ENCODE data around the gene BCAN.

Gene BCAN

DNA sequence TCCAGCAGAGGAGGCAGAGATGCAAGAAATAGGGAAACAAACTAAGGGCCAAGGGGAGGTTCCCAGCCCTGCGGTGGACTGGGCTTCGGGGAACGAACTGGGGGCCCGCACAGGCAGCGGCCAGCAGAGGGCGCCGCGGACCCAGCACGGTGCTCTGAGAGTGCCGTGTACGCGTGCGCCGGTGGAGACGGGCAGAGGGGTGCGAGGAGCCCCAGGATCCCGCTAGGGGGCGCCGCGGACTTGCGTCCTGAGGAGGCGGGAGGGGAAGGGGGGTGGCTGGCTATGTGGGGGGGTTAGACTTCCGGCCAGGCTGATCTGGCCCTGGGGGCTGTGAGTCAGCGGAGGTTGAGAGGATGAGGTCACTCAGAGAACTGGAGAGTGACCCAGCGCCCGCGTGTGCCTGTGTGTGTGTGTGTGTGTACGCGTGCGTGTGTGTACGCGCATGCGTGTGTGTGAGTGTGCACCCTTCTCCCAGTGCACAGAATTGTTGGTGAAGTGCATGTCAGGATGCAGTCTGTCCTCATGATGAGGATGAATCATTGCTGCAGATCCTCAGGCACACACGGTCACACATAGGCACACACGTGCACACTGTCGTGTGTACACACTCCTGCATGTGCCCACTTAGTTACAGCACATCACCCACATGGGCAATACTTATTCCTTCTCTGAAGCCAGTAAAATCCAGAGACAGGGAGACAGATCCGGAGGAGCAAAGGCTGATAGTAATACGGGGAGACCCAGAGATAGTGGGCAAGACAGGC lies 18.3 kb downstream of the BCAN start:
- peak; percentile 78 to 90 for DNase-seq (ENCODE audit: low read depth in 1 of 2, low spot score in 1 of 2)

DNA sequence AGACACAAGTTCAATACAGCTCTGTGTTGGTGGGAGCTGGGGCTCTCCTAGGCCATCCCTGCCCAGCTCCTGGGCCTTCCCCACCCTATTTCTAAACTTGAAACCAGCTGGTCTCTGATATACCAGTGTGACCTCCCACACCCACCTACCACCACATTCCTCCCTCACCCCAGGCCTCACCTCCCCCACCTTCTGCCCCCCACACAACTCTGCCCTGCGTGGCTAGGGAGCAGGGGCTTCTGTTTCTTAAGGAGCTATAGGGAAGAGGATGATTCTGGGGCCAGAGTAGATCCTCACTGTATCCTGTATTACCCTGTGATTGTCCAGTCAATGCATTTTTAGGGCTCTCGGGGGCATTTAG lies 18.8 kb downstream of the BCAN start:
- no peak for DNase-seq (ENCODE audit: low read depth in 1 of 2, low spot score in 1 of 2)

DNA sequence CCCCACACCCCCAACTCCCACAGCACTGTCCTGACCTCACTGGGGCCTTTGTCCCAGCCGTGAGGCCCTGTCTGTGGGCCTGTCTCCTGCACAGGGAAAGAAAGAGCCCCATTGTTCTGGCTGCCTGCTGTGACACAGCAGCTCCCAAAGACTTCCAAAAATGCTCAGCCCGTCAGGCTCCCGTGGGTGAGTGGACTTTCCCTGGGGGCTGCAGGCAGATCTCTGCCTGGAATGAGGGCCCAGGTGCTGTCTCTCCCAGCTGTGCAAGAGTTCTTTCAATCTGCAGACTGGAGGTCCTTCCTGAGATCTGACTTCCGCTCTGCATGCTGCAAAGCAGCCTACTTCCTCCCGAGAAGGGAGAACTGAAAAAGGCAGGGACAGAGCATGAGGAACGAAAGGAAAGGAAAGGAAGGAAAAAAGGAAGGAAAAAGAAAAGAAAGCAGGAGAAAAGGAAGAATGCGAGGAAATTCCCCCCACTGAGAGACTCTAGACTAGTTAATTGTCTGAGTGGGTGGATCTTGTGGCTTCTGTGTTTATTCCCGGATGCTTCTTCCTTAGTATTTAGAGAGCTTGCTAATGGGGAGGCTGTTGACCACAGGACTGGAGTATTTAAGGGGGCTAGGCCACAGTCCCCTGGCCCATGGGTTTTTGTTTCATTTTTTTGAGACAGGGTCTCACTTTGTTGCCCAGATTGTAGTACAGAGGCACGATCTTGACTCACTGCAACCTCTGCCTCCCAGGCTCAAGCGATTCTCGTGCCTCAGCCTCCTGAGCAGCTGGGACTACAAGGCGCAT lies 20.3 kb downstream of the BCAN start:
- DNase-seq (ENCODE audit: low read depth in 1 of 2, low spot score in 1 of 2), result no peak

DNA sequence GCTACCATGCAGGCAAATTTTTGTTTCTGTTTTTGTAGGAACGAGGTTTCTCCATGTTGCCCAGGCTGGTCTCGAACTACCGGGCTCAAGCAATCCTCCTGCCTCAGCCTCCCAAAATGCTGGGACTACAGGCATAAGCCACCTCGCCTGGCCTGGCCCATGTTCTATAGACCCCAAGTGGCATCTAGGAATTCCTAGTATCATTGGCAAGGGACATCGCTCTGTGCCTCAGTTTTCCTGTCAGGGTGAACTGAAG lies 20.8 kb downstream of the BCAN start:
- no peak for DNase-seq (ENCODE audit: low read depth in 1 of 2, low spot score in 1 of 2)

DNA sequence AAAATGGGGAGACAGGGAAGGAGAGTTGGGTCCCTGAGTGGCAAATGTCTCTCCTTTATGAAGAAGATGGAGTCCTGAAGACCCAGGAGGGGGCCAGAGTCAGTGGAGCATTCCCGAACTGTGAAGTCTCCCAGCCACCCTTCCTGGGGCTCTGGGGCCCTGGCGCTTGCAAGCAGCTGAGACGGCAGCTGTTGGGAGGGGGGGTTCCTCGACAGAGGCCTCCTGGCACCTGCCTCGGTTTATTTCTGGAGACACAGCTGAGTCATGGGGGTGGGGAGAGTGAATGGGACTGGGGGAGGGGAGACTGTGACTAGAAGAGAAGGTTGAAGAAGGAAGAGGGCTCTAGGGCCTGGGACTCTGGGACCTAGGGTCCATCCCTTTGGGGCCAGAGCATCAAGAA lies 21.3 kb downstream of the BCAN start:
- no peak for DNase-seq (ENCODE audit: low read depth in 1 of 2, low spot score in 1 of 2)

DNA sequence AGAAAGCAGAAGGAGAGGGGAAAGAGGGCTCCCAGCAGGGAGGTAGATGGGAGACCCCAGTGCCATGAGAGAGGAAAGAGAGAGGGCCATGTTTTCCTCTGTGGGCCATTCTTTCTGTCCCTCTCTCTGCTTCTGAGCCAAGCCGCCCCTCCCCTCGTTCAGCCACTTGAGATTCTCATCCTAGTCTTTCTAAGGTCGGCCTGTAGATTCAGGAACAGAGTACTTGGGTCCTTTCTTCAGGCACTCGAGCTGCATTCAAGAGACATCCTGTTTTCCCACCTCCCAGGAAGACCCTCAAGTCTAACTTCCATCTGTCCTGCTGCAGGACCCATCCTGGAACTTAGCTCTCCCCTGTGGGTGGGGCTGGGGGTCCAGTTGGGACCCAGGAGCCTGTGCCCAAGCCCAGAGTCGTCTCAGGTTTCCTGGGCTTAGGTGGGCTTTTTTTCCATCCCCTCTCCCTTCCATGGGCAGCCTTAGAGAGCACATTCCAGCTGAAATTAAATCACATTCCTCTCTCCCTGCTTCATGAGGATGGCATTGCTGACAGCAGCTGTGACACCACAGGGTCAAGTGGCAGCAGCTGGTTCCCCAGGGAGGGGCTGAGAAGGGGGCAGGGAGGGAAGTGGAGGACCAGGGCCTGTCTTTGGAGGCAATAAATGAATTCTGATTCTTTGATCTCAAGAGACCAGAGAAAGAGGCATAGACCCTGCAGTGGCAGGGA lies 22.3 kb downstream of the BCAN start:
- DNase-seq (ENCODE audit: low read depth in 1 of 2, low spot score in 1 of 2), result no peak

DNA sequence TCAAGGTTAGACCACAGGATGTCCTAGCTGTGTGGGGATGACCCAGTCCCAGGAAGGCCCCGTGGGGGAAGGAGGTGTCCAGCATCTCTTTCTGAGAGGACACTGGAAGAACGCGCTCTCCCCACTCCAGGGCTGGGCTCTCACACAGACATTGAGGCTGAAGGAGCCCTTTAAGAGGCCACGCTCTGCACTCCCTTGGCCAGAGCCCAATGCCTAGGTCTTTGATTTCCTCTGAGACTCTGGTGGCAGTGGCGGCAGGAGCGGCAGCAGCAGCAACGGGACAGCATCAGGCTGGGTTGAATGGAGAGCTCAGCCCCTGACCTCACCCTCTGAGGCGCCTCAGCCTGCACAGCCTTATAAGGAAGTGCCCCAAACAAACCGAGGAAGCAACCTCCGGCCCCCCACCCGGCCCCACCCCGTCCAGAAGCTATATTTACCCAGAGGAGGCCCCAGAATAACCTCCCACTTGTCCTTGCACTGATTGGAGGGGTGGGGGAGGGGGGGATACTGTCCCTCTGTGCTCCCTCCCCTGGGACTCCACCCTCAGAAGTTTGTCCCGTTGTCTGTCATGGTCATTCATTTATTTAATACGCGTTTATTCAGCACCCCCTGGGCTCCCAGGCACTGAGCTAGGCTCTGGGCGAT lies 23.0 kb downstream of the BCAN start:
- no peak for DNase-seq (ENCODE audit: low read depth in 1 of 2, low spot score in 1 of 2)

DNA sequence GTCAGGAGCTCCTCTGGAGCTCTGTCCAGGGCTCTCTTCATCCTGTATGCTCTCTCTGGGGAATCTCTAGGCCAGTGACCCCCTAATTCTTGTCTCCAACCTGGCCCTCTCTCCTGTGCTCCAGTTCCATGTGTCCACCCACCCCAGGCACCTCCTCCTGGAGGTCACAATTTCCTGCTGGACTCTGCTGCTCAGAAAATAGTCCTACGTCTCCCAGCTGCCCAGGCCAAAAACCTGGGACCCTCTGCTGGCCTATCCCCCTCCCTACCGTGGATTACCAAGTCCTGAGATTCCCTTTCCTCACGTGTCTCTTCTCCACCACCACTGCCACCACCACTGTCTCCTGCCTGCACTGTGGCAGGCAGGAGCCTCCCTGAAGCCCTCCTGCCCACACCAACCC lies 23.6 kb downstream of the BCAN start:
- no peak for DNase-seq (ENCODE audit: low read depth in 1 of 2, low spot score in 1 of 2)

DNA sequence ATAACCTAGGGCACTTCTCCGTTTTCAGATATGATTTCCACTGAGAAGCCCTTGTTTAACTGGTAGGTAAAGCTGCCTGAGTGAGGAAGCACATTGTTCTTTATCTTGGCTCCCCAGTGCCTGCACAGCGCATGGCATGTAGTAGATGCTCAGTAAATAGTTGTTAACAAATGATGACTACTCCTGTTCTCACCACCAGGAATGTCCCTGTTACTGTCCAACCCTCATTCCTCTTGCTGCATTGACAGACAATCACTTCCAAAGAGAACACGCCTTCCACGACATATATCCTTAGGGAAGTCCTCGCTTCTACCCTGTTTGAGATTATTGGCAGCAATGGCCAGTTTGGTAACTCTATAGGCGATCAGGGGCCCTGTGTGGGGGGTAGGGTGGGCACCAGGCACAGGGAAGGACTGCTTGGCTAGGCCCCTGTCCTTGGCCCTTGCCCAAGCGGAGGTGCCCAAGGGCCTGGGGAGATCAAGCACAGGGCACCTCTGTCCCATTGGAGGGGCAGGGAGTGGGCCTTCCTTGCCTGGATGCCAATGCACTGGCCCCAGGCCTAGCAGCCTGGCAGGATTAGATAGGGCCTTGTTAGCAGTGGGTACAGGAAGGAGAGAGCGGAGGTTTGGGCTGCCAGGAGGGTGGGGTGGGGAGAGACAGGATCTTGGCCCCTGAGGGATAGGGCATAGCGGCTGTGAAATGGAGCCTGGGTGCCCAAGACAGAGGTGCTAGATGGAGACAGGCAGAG lies 25.1 kb downstream of the BCAN start:
- no peak for DNase-seq (ENCODE audit: low read depth in 1 of 2, low spot score in 1 of 2)

DNA sequence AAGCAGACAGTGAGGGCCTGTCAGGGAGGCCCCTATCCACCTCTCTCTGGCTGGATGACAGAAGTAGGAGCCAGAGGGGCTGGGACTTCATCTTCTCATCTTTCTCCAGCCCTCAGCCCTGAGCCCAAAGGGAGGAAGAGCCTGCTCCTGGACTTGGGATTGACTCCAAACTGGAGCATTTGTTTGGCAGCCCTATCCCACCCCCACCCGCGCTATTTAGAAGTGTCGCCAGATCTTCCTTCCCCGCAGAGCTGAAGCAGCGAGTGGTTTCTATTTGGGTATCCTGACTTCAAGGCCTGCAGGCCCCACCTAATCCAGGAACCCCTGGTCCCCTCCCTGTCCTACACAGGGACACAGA lies 25.7 kb downstream of the BCAN start:
- no peak for DNase-seq (ENCODE audit: low read depth in 1 of 2, low spot score in 1 of 2)

DNA sequence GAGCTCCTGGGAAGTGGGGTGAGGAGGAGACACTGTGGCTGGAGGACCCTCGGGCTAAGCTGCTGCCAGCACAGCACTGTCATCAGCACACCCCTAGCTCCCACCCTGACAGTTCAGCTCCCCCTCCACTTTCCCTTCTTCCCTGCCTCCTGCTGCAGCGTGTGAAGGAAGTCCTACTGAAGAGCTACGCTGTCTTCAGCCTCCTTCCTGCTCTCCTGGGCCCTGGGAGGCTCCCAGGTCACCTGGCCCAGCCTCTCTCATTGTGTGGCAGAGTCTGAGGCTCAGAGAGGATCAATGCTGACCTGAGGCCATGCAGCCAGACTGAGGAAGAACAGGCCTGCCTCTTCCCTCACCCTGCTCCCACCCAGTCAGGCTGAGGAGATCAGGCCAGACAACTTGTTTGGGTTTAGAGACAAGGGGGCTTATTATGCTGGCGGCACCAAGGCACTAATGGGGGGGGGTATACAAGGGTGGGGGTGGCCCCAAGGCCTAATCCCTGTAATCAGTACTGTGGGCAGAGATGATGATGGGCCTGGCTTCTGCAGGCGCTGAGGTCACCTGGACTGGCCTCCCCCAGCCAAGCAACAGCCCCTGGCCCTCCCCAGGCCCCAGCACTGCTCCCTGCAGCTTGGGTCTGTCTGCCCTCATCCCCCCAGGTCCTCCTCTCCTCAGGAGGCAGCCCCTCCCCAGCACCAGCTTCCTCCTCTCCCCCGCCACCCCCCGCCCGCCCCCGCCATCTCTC lies 26.2 kb downstream of the BCAN start:
- no peak for DNase-seq (ENCODE audit: low read depth in 1 of 2, low spot score in 1 of 2)

DNA sequence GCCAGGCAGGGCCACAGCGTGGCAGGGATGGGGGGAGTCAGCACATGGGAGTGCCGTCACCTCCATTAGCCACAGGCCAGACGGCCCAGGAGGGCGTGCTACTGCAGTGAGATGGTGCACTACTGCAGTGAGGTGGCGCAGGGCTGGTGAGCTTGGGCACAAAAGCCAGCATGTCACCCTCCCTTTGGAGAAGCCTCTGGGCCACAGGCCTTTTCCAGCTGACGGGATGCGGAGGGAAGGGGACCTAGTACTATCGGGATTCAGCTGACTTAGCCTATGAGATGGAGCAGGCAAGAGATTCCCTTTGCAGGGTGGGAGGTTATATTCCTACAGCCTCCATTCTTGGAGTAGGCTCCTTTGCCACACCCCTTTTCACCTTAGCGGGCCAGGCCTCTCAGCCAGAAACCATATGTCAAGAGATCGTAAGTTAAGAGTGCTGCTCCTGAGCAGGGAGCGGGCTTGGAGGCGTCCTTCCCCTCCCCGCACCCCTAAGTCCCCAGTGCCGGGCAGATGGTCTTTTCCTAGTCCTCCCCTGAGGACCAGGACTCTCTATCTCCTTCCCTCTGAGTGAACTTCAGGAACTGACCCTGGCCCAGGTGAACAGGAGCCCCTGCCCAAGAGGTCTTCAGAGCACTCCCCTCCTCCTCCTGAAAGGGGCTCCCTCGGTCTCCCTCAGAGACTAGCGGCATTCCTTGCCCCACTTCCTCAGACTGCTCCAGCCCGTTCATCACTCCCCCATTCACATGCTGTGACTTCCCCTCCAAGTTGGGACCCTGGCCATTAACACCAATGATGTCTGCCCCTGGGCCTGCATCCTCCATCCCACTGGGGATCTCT lies 27.1 kb downstream of the BCAN start:
- no peak for DNase-seq (ENCODE audit: low read depth in 1 of 2, low spot score in 1 of 2)

DNA sequence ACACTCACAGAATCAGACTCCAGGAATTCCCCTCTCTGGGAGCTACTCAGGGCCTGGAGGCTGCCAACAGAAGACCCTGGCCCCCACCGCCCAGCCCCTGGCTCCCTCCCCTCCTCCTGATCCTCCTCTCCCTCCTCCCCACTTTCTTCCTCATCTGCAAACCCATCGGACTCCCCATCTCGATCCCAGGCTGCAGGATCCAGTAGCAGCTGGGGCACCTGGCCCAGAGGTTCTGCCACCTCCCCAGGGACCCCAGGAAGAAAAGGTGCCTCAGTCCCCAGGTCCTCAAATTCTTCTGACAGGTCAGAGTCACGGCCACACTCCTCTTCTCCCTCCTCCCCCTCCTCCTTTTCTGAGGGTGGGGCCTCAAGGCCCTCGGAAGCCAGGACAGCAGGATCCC lies 27.9 kb downstream of the BCAN start:
- no peak for DNase-seq (ENCODE audit: low read depth in 1 of 2, low spot score in 1 of 2)

DNA sequence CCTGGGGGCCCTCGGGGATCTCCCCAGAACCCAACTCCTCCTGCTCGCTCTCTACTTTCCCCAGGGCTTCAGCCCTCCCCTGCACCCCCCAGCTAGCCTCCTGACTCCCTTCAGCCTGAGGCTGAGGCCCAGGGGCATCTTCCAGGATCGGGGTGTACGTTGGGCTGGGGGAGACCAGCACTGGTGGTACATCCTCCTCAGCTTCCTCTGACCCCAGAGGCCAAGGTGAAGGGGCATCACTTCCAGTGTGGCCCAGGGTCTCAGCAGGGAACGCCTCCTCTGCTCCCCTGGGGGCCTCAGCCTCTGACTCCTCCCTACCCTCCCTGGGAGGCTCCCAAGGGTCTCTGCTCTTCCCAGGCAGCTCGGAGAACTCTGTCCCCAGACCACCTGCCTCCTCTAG lies 28.4 kb downstream of the BCAN start:
- DNase-seq (ENCODE audit: low read depth in 1 of 2, low spot score in 1 of 2), result no peak

DNA sequence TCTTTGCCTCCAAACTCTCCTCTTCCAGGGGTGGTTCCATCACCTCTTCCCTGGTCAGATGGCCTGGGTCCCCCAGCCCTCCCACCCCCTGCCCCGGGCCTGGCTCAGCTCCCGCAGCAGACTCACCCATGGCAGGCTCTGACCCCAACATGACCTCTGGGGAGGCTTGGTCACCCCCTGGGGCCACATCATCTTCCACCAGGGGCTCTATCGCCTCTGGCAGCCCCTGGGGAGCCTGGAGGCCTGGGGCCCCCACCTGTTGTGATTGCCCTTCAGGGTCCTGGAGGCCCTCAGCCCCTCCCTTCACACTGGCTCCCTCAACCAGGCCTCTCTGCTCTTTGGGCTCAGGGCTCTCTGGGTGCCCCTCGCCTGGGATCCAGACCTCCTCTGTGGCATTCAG lies 28.9 kb downstream of the BCAN start:
- no peak for DNase-seq (ENCODE audit: low read depth in 1 of 2, low spot score in 1 of 2)

DNA sequence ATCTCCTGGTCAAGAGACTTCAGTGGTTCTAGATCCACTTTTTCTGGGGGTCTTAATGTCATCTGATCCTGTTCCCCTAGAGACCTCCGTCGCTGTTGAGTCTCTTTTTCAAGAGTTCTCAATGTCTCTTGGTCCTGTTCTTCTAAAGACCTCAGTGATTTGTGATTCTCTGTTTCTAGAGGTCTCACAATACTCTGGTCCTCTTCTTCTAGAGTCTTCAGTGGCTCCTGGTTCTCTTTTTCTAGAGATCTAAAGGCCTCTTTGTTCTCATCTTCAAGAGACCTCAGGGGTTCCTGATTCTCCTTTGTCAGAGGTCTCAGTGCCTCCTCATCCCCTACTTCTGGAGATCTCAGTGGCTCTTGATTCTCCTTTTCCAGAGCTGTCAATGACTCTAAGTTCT lies 29.9 kb downstream of the BCAN start:
- DNase-seq (ENCODE audit: low read depth in 1 of 2, low spot score in 1 of 2), result no peak

DNA sequence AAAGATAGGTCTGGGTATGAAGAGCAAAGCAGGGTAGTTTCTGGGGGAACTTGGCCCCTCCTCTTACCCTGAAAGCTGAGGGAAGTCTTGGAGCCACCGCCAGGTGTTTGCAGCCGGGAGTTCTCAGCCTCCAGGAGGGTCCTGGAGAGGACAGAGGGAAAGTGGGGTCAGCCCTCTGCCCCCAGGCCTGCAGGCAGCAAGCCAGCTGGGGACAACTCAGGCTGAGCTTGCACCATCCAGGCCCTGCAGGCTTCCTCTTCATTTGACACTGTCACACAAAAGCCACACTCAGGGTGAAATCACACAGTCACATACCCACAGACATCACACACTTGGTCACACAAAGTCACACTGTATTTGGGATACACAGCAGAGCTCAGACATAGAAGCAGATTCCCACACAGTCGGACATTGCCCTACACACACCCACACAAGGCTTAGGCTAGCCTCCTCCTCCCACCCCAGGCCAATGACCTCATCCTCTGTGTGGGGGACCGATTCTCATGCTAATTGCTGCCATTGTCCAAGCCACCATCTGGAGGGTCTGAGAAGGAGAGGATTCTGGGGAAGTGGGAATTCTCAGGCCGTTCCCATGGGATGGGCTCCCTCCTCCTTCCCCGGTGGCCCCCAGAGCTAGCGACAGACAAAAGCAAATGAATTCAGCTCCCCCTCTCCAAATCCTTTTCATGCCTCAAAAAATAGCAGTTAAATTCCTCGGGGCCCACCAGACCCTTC lies 31.6 kb downstream of the BCAN start:
- DNase-seq (ENCODE audit: low read depth in 1 of 2, low spot score in 1 of 2), result no peak

DNA sequence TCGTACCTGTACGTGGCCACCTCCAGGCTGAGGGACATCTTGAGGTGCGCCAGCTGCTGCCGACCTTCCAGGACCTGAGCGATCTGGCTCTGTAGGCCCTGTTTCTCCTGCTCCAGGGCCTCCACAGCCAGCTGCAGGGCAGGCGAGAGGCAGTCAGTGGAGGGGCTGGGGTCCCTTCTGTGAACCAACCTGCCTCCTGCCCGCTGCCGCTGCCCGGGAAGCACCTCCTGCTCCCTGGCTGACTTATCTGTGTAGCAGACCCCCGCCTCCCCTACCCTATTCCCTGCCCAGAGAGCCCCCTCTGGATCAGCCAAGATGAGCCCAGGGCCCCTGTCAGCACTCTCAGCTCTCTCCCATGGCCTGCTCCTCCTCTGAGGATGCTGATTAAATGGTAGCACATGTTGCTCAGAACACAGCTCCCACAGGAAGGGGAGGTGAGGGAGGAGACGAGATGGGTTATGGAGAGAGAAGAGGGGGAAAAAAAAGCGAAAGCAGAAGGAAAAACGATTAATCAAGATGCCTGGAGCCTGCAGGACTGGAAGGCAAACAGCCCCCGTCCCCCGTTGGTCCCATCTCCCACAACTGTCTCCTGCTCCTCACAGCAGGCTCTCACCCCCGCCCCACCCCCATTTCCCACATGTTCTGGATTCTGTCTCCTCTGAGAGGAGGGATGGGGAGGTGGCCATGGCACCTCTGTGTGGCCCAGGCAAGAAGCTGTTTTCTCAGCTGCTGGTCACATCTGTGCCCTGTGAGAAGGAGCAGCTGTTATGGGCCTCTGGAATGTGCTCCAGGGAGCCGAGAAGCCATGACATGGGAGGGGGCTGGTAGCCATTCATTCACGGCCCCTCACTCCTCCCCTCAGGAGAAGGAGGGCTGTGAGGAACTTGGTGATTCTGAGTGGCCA lies 33.5 kb downstream of the BCAN start:
- no peak for DNase-seq (ENCODE audit: low read depth in 1 of 2, low spot score in 1 of 2)
